Keratinocyte (primary cell): Measurements from ENCODE around the gene ENPP3. TPM values are rescaled to one million over a fixed set of nuclear protein-coding genes. Genes with fewer than 3 reads are reported as not detected.

ENCODE experiments used
- DNase-seq: peaks from one replicate; pipeline ENCODE4 v3.0.0-alpha.2; 2011; ENCODE audit warnings: low read depth, missing footprints, low spot score
- FAIRE-seq: peaks from 2 replicates; lab custom pipeline; 2011; peaks lifted over from hg19 to GRCh38; lab: Jason Lieb, UNC
- H2AFZ ChIP-seq: 2 replicates; pipeline ENCODE4 v1.6.0; 2012; ENCODE audit warnings: low read length, control low read depth, inconsistent platforms; ENCODE audit not compliant: control insufficient read depth
- H3K27ac ChIP-seq: 2 replicates; pipeline ENCODE4 v1.5.1; 2011; ENCODE audit warnings: low read length; ENCODE audit not compliant: control insufficient read depth, insufficient read depth
- H3K27me3 ChIP-seq: 3 replicates; pipeline ENCODE4 v1.6.0; 2011; ENCODE audit warnings: low read length; ENCODE audit not compliant: control insufficient read depth, insufficient read depth; ENCODE audit errors: extremely low read depth
- H3K36me3 ChIP-seq, 2 experiments: 2 replicates in 1 of 2; 3 replicates in 1 of 2; pipeline ENCODE4 v1.5.1; 2011; ENCODE audit warnings: low read length in 2 of 2, mild to moderate bottlenecking in 1 of 2; ENCODE audit not compliant: control insufficient read depth in 2 of 2, insufficient read depth in 2 of 2; ENCODE audit errors: extremely low read depth in 1 of 2
- H3K4me1 ChIP-seq: 3 replicates; pipeline ENCODE4 v1.5.1; 2011; ENCODE audit warnings: low read length; ENCODE audit not compliant: control insufficient read depth, insufficient read depth; ENCODE audit errors: extremely low read depth
- H3K4me2 ChIP-seq: 3 replicates; pipeline ENCODE4 v1.6.0; 2011; ENCODE audit warnings: low read depth, low read length; ENCODE audit not compliant: control insufficient read depth, insufficient read depth; ENCODE audit errors: extremely low read depth
- H3K4me3 ChIP-seq, 3 experiments: fragments of 200-600 bp in 1 of 3; sonication (generic) in 1 of 3; 2 replicates in 2 of 3; 3 replicates in 1 of 3; pipeline ENCODE4 v1.5.1; 2011 to 2016; ENCODE audit warnings: low read length in 3 of 3, mild to moderate bottlenecking in 3 of 3, control low read depth in 2 of 3, inconsistent platforms in 1 of 3, low read depth in 1 of 3, mixed read lengths in 1 of 3, mixed run types in 1 of 3, moderate library complexity in 1 of 3; ENCODE audit not compliant: control insufficient read depth in 2 of 3, insufficient read depth in 2 of 3; ENCODE audit errors: extremely low read depth in 1 of 3
- H3K79me2 ChIP-seq: 2 replicates; pipeline ENCODE4 v1.6.0; 2012; ENCODE audit warnings: low read length; ENCODE audit not compliant: control insufficient read depth, insufficient read depth
- H3K9ac ChIP-seq: 3 replicates; pipeline ENCODE4 v1.6.0; 2011; ENCODE audit warnings: low read length; ENCODE audit not compliant: control insufficient read depth, insufficient read depth; ENCODE audit errors: extremely low read depth
- H3K9me1 ChIP-seq: 3 replicates; pipeline ENCODE4 v1.6.0; 2011; ENCODE audit warnings: low read length; ENCODE audit not compliant: control insufficient read depth, insufficient read depth; ENCODE audit errors: extremely low read depth
- H3K9me3 ChIP-seq: 2 replicates; pipeline ENCODE4 v1.5.1; 2012; ENCODE audit warnings: low read depth, low read length; ENCODE audit not compliant: control insufficient read depth
- H4K20me1 ChIP-seq: 3 replicates; pipeline ENCODE4 v1.6.0; 2011; ENCODE audit warnings: low read length; ENCODE audit not compliant: control insufficient read depth, insufficient read depth; ENCODE audit errors: extremely low read depth
- CTCF ChIP-seq, 3 experiments: IDR thresholded peaks in 1 of 3; conservative IDR thresholded peaks in 1 of 3; optimal IDR thresholded peaks in 1 of 3; 2 replicates in 2 of 3; 3 replicates in 1 of 3; pipeline versions ENCODE3 to v1.5.1; 2011; ENCODE audit warnings: low read length in 3 of 3, mild to moderate bottlenecking in 3 of 3, moderate library complexity in 2 of 3, control low read depth in 1 of 3, inconsistent platforms in 1 of 3; ENCODE audit not compliant: insufficient read depth in 2 of 3; ENCODE audit errors: extremely low read depth in 1 of 3
- EZH2 ChIP-seq: IDR thresholded peaks from one replicate; pipeline ENCODE4 v1.6.1; 2012; ENCODE audit warnings: inconsistent platforms, mild to moderate bottlenecking, low read length, moderate library complexity
- dilution Hi-C: fragments of 300-500 bp; cut with MboI; formaldehyde crosslinking; loops from one replicate; pipeline ENCODE4 v1.7.0; 2020; ENCODE audit warnings: low sequenced_read_pairs; ENCODE audit not compliant: extremely low pct_ligation_motif_present
- polyA plus RNA-seq, 5 experiments: library from polyadenylated mRNA; depleted of rRNA in 3 of 5; stranded (reverse) in 3 of 5; stranded (forward) in 1 of 5; unstranded in 1 of 5; fragments of >200 nt; gene quantifications; 1 replicate in 1 of 5; 2 replicates in 3 of 5; 3 replicates in 1 of 5; pipeline versions ENCODE4 v1.2.1 to v1.2.3, GENCODE V29; 2011 to 2012; ENCODE audit warnings: missing spikeins in 2 of 5, low read depth in 1 of 5, low replicate concordance in 1 of 5

ENPP3 gene
- polyA plus RNA-seq, 1 donor (not counting 4 experiments of a cell fraction or from before 2014, with no cell fraction given), result not detected

GRCh38 chr6:131629651-131630050 lies 7.5 kb upstream of the ENPP3 start:
- no peak for DNase-seq

GRCh38 chr6:131631625-131632289 lies 5.3 kb upstream of the ENPP3 start:
- dilution Hi-C loops, result no loop called here

More at GRCh38 chr6:131629651-131630050, 7.5 kb upstream of the ENPP3 start:
- Histone ChIP-seq H3K36me3 (no peaks in the 10 kb centered on the region), H3K9me1 (no peaks in the 10 kb centered on the region), H3K4me3 (no peak overlapping the region), H3K9ac (no peak overlapping the region), H4K20me1 (no peaks in the 10 kb centered on the region), H3K79me2 (peaks cover 12% of the 10 kb centered on the region), H3K4me1 (peaks cover 6% of the 10 kb centered on the region), H2AFZ (no peak overlapping the region), H3K4me2 (no peak overlapping the region), H3K27me3 (no peaks in the 10 kb centered on the region), H3K27ac (no peak overlapping the region), H3K9me3 (no peaks in the 10 kb centered on the region)
- peak; percentile 70 for FAIRE-seq
- TF ChIP-seq CTCF (optimal IDR thresholded peaks at IDR 0.05 in 1 of 3, IDR thresholded peaks at IDR 0.05 in 1 of 3, conservative IDR thresholded peaks at IDR 0.05 in 1 of 3; ENCODE audit: extremely low read depth in 1 of 3, insufficient read depth in 2 of 3, low read length in 3 of 3), result no peak
- no peak for TF ChIP-seq EZH2
- dilution Hi-C loops, result no loop called here

More at GRCh38 chr6:131631625-131632289, 5.3 kb upstream of the ENPP3 start:
- no peak overlapping the region for H3K4me2 ChIP-seq
- TF ChIP-seq CTCF (optimal IDR thresholded peaks at IDR 0.05 in 1 of 3, IDR thresholded peaks at IDR 0.05 in 1 of 3, conservative IDR thresholded peaks at IDR 0.05 in 1 of 3; ENCODE audit: extremely low read depth in 1 of 3, insufficient read depth in 2 of 3, low read length in 3 of 3), result no peak
- TF ChIP-seq EZH2, result no peak
- peaks cover 6% of the 10 kb centered on the region for H3K4me1 ChIP-seq
- no peak overlapping the region for H3K9ac ChIP-seq
- H3K79me2 ChIP-seq, result peaks cover 7% of the 10 kb centered on the region
- H4K20me1 ChIP-seq, result no peaks in the 10 kb centered on the region
- DNase-seq, result no peak
- FAIRE-seq, result no peak
- no peaks in the 10 kb centered on the region for H3K27me3 ChIP-seq
- no peaks in the 10 kb centered on the region for H3K9me3 ChIP-seq
- H3K9me1 ChIP-seq, result no peaks in the 10 kb centered on the region
- H3K27ac ChIP-seq, result no peak overlapping the region
- H3K36me3 ChIP-seq, result no peaks in the 10 kb centered on the region
- no peak overlapping the region for H3K4me3 ChIP-seq
- no peak overlapping the region for H2AFZ ChIP-seq
